PFSK-1 (cell line): ENCODE data around the gene CREM.
A peak's percentile ranks its signal among the peaks of the same experiment; 100 is the strongest.

ENCODE experiments used
- FOXP2 ChIP-seq: optimal IDR thresholded peaks from 2 replicates; pipeline ENCODE3; 2011; ENCODE audit warnings: borderline replicate concordance, control low read depth, inconsistent platforms; ENCODE audit not compliant: insufficient read depth; ENCODE audit errors: extremely low read length, extremely low read depth
- POLR2AphosphoS5 ChIP-seq: IDR thresholded peaks from 2 replicates; pipeline ENCODE4 v1.6.1; 2012; ENCODE audit warnings: low read depth, mild to moderate bottlenecking, control low read depth, low read length, moderate library complexity
- SIN3A ChIP-seq: IDR thresholded peaks from 2 replicates; pipeline ENCODE4 v1.6.1; 2012; ENCODE audit warnings: mild to moderate bottlenecking, low read length, moderate library complexity, borderline replicate concordance; ENCODE audit not compliant: insufficient read depth
- TAF1 ChIP-seq: IDR thresholded peaks from 2 replicates; pipeline ENCODE4 v1.6.1; 2012; ENCODE audit warnings: low read length, control low read depth, borderline replicate concordance; ENCODE audit not compliant: insufficient read depth
- TF ChIP-seq, protein P1 (sequence below), 2 experiments: IDR thresholded peaks; 2 replicates each; pipeline versions ENCODE4 v1.6.1 to v1.8.0; 2011 to 2012; ENCODE audit warnings: low read depth in 2 of 2, low read length in 2 of 2, control low read depth in 1 of 2, inconsistent platforms in 1 of 2, mild to moderate bottlenecking in 1 of 2, moderate library complexity in 1 of 2; ENCODE audit not compliant: insufficient read depth in 1 of 2

CREM gene

DNA sequence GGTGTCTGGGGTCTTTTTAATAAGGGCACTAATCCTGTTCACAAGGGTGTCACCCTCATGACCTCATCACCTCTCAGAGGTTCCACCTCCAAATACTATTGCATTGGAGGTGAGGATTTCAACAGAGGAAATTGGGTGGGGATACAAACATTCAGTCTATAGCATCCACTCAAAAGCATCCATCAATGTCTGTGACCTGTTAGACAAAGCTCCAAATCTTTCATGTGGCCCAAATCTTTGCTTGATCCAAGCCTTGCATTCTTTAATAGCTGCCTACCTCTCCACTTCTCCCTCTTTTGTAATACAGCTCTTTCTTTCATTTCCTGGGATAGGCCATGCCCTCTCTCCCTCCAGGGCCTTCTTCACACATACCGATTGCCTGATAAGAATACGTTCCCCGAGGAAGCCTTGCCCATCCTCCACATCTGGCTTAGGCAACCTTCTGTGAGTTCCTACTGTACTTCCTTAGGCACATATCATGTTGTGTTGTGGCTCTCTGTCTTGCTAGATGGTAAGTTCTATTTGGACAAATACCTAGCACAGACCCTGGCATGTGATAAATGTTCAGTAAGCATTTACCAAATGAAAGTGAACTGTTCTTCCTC, 66.1 kb downstream of the CREM start:
- TF ChIP-seq, protein P1, sequence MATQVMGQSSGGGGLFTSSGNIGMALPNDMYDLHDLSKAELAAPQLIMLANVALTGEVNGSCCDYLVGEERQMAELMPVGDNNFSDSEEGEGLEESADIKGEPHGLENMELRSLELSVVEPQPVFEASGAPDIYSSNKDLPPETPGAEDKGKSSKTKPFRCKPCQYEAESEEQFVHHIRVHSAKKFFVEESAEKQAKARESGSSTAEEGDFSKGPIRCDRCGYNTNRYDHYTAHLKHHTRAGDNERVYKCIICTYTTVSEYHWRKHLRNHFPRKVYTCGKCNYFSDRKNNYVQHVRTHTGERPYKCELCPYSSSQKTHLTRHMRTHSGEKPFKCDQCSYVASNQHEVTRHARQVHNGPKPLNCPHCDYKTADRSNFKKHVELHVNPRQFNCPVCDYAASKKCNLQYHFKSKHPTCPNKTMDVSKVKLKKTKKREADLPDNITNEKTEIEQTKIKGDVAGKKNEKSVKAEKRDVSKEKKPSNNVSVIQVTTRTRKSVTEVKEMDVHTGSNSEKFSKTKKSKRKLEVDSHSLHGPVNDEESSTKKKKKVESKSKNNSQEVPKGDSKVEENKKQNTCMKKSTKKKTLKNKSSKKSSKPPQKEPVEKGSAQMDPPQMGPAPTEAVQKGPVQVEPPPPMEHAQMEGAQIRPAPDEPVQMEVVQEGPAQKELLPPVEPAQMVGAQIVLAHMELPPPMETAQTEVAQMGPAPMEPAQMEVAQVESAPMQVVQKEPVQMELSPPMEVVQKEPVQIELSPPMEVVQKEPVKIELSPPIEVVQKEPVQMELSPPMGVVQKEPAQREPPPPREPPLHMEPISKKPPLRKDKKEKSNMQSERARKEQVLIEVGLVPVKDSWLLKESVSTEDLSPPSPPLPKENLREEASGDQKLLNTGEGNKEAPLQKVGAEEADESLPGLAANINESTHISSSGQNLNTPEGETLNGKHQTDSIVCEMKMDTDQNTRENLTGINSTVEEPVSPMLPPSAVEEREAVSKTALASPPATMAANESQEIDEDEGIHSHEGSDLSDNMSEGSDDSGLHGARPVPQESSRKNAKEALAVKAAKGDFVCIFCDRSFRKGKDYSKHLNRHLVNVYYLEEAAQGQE (IDR thresholded peaks at IDR 0.05; ENCODE audit: insufficient read depth in 1 of 2, low read depth in 2 of 2, low read length in 2 of 2): no peak
- TF ChIP-seq POLR2AphosphoS5 (no peak), TAF1 (no peak), SIN3A (no peak), FOXP2 (no peak)

DNA sequence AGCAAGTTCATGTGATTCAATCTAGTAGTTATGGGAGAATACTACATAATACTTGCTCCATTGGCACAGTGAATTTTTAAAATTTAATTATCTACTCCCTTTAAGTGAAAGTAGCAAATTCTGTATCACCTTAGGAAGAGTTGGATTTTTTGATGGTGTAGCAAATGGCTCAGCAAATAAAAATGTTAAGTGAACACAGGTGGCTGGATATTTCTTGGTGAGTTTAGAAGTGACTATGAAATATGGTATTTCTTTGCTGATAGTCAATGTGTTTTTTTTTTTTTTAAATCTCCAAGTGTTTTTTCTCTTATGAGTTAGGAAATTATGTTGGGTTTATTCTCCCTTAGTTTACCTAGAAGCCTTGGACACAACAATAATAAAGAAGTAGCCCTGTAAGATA, 67.8 kb downstream of the CREM start:
- TF ChIP-seq TAF1: no peak
- TF ChIP-seq FOXP2: no peak
- TF ChIP-seq, protein P1 (IDR thresholded peaks at IDR 0.05; ENCODE audit: insufficient read depth in 1 of 2, low read depth in 2 of 2, low read length in 2 of 2): no peak
- no peak for TF ChIP-seq POLR2AphosphoS5
- TF ChIP-seq SIN3A: no peak

DNA sequence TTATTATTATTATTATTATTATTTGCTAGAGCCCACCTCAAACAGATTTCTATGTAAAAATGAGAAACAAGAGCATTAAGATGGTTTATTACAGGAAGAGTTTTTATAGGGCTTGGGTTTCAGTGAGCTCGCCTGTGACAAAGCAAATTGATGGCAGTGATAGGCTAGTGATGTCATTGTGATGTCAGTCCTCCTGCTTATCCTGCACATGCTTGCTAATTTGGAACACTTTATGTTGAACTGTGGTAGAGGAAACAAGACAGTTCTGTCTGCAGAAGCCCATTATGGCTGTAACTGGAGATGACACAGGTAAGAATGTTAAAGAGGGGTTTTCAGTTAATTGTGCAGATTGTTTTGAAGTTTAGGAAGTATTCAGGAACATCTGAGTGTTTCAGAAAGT, 68.3 kb downstream of the CREM start:
- TF ChIP-seq POLR2AphosphoS5: no peak
- TF ChIP-seq, protein P1 (IDR thresholded peaks at IDR 0.05; ENCODE audit: insufficient read depth in 1 of 2, low read depth in 2 of 2, low read length in 2 of 2): no peak
- TF ChIP-seq SIN3A: no peak
- no peak for TF ChIP-seq TAF1
- no peak for TF ChIP-seq FOXP2

DNA sequence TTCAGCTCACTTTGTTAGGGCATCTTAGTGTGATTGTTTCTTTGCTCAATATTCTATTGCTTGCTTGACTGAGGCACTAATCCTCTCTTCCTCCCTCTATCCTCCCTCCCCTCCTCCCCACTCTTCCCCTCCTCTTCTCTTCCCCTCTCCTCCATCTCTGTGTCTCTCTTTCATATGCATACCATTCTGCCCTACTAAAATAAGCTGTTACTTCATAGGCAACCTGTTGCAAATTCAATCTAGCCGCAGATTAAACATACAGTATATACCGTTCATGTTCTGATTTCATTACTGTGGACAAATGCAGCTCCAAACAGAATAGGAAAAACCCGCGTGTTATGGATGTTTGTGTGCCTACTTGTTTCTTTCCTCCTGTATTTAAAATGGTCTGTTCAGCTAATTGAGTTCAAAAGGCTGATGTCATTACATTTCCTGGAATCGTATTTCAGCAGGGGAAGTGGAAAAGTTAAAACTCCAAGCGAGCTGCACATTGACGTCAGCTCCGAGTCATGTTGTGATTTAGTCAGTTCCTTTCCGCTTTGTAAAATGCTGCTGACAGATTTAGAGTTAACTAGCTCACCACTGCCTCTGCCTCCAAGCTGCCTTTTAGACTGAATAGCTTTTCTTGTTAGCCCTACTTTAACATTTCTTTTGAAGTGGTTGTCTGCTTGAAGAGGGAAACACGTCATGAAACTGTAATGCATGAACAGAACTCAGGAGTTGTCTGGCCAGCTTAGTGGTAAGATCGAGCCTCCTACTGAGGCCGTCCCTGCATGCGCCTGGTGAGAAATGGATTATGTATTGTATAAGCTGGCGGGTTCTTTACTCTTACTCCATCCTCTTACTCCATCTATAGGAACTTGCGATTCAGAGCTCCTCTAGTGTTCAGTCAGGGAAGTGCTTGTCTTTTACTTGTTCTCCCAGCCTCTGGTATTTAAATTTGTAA, 69.0 kb downstream of the CREM start:
- TF ChIP-seq TAF1: peak; percentile 39; the same call in 1 of the 2 replicates
- TF ChIP-seq, protein P1 (IDR thresholded peaks at IDR 0.05; ENCODE audit: insufficient read depth in 1 of 2, low read depth in 2 of 2, low read length in 2 of 2): 0 out of 4 replicates have a peak, but pooled peaks of 1 of the 2 experiments have one; percentile 57
- TF ChIP-seq SIN3A: peak; percentile 84; the same call in 1 of the 2 replicates
- TF ChIP-seq FOXP2: no peak
- peak; percentile 65 for TF ChIP-seq POLR2AphosphoS5
